GM13976 (cell line): ENCODE measurements around the gene ARRB1.
A peak's percentile ranks its signal among the peaks of the same experiment; 100 is the strongest.

ENCODE experiments used
- DNase-seq: peaks from one replicate; pipeline ENCODE4 v3.0.0; 2012; ENCODE audit warnings: low spot score
- in situ Hi-C: fragments of 300-500 bp; cut with MboI; formaldehyde crosslinking; loops from one replicate; pipeline ENCODE4 v1.12.0; 2022; ENCODE audit warnings: low sequenced_read_pairs, mixed read lengths, inconsistent platforms; ENCODE audit not compliant: unreplicated experiment
- TF ChIP-seq, protein P1 (sequence below): IDR thresholded peaks from 2 replicates; pipeline ENCODE4 v1.5.1; 2012; ENCODE audit warnings: borderline replicate concordance, mild to moderate bottlenecking; ENCODE audit not compliant: insufficient read depth; ENCODE audit errors: extremely low read depth, missing control alignments, control extremely low read depth

ARRB1 gene

GRCh38 chr11:75328426-75329277 is 22.8 kb downstream of the ARRB1 start:
- DNase-seq = peak; percentile 60
- in situ Hi-C loops = no loop called here
- TF ChIP-seq, protein P1, sequence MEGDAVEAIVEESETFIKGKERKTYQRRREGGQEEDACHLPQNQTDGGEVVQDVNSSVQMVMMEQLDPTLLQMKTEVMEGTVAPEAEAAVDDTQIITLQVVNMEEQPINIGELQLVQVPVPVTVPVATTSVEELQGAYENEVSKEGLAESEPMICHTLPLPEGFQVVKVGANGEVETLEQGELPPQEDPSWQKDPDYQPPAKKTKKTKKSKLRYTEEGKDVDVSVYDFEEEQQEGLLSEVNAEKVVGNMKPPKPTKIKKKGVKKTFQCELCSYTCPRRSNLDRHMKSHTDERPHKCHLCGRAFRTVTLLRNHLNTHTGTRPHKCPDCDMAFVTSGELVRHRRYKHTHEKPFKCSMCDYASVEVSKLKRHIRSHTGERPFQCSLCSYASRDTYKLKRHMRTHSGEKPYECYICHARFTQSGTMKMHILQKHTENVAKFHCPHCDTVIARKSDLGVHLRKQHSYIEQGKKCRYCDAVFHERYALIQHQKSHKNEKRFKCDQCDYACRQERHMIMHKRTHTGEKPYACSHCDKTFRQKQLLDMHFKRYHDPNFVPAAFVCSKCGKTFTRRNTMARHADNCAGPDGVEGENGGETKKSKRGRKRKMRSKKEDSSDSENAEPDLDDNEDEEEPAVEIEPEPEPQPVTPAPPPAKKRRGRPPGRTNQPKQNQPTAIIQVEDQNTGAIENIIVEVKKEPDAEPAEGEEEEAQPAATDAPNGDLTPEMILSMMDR = peak; percentile 20

DNA sequence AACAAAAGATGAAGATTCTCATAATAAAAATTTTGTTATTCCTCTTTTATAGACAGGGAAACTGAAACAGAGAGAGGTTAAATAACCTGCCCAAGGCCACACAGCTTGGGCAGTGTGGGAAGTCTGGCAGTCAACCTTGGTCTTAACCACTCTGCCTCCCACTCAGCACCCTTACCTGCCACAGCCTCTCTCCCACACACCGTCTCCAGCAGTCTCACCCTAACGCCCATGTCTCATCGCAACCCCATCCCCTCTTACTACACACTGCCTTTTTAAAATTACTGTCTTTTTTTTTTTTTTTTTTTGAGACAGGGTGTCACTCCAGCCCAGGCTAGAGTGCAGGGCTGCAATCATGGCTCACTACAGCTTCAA is 25.0 kb downstream of the ARRB1 start:
- in situ Hi-C loops = no loop called here
- TF ChIP-seq, protein P1 = no peak
- no peak for DNase-seq

DNA sequence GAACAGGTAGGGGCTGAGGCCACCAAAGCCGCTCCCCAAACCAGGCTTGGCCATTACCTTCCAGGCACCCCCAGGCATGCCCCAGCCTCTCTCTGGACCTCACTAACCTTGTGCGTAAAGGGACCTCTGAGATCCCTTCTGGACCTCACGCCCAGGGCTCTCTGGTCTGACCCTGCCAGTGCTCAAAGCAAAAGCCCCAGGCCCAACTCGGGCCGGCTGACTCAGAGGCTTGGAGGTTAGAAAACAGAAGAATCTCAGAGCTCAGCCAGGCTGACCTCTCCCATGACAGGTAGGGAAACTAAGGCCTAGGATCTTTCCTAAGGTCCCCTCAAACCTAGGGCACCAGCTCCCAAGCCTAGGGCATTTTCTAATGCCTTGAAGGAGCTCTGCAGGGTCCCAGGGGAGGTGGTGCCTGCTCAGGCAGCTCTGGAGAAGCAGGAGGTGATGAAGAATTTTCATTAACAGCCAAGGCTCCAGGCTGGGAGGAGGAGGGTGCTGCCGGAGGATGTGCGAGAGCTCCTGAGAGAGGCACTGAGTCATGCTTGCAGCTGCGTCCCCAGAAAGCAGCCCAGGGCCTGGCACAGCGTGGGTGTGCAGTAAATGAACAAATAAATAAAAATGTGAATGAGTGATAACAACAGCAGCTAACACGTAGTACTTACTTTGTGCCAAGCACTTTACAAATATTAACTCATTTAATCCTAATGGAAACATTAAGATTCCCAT is 25.6 kb downstream of the ARRB1 start:
- TF ChIP-seq, protein P1 = no peak
- no peak for DNase-seq
- in situ Hi-C loops = no loop called here

GRCh38 chr11:75324740-75325139 is 26.7 kb downstream of the ARRB1 start:
- no peak for DNase-seq
- in situ Hi-C loops = no loop called here
- TF ChIP-seq, protein P1 = no peak

DNA sequence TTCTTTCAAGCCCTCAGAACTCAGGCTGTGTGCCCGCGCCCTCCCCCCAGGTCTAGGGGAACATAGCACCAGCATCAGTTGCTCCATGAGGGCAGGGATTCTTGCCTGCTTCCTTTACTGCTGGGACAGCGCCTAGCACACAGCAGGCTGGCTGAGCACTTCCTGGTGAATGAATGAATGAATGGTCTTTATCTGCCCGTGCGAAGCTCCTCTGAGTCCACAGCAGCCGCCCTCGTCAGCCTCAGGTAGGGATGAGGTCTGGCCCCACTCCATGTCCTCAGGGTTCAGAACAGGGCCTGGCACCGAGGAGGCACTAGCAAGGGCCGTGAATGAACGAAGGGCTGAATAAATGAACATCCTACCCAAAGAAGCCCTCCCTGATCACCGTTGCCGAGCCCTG is 27.3 kb downstream of the ARRB1 start:
- DNase-seq = no peak
- in situ Hi-C loops = no loop called here
- TF ChIP-seq, protein P1 = no peak

GRCh38 chr11:75323609-75324008 is 27.9 kb downstream of the ARRB1 start:
- no peak for DNase-seq

More at GRCh38 chr11:75323609-75324008, 27.9 kb downstream of the ARRB1 start:
- TF ChIP-seq, protein P1 = no peak
- in situ Hi-C loops = no loop called here
